Activated naive CD8-positive, alpha-beta T cell treated with anti-CD3 and anti-CD28 coated beads, Interleukin-2, amount 50 U/mL, for 24 hours (primary cell): ENCODE results near the gene NFATC2.

Experiments used
- ATAC-seq: fragments of 150-1000 bp; cut with Tn5 transposase; one replicate; pipeline ENCODE4 v1.10.0; 2021
- DNase-seq: peaks from one replicate; pipeline ENCODE4 v3.0.0; 2021
- H3K27ac Mint-ChIP-seq: one replicate; pipeline ENCODE4 v1.8.0; 2021; ENCODE audit warnings: mild to moderate bottlenecking, mixed read lengths
- H3K27me3 Mint-ChIP-seq: one replicate; pipeline ENCODE4 v1.8.0; 2021; ENCODE audit warnings: mixed read lengths
- H3K36me3 Mint-ChIP-seq: one replicate; pipeline ENCODE4 v1.8.0; 2021; ENCODE audit warnings: low read depth, mixed read lengths
- H3K4me1 Mint-ChIP-seq: one replicate; pipeline ENCODE4 v1.8.0; 2021; ENCODE audit warnings: mixed read lengths
- H3K4me3 Mint-ChIP-seq: one replicate; pipeline ENCODE4 v1.8.0; 2021; ENCODE audit warnings: mild to moderate bottlenecking, moderate library complexity, mixed read lengths
- H3K9me3 Mint-ChIP-seq: one replicate; pipeline ENCODE4 v1.8.0; 2021; ENCODE audit warnings: mixed read lengths

The NFATC2 gene

GRCh38 chr20:51422514-51423289 is 119.8 kb downstream of the NFATC2 start:
- Mint-ChIP-seq H3K4me3 (no peak overlapping the region), H3K36me3 (peaks cover 38% of the 10 kb centered on the region), H3K27ac (peak overlapping the region; percentile 90), H3K4me1 (peaks cover 77% of the 10 kb centered on the region), H3K27me3 (no peaks in the 10 kb centered on the region), H3K9me3 (no peaks in the 10 kb centered on the region)
- no peak for ATAC-seq
- DNase-seq: no peak

GRCh38 chr20:51420805-51421204 is 121.7 kb downstream of the NFATC2 start:
- Mint-ChIP-seq H3K36me3 (peaks cover 42% of the 10 kb centered on the region), H3K9me3 (no peaks in the 10 kb centered on the region), H3K4me1 (peaks cover 77% of the 10 kb centered on the region), H3K27me3 (no peaks in the 10 kb centered on the region), H3K4me3 (no peak overlapping the region), H3K27ac (no peak overlapping the region)
- ATAC-seq (no peak), DNase-seq (no peak)

- peaks cover 47% of the 10 kb centered on the region for H3K36me3 Mint-ChIP-seq
- no peak for ATAC-seq
- peaks cover 78% of the 10 kb centered on the region for H3K4me1 Mint-ChIP-seq
- H3K27ac Mint-ChIP-seq: no peak overlapping the region
- no peak for DNase-seq
- no peaks in the 10 kb centered on the region for H3K27me3 Mint-ChIP-seq
- no peak overlapping the region for H3K4me3 Mint-ChIP-seq
- H3K9me3 Mint-ChIP-seq: no peaks in the 10 kb centered on the region
Measured at GRCh38 chr20:51420111-51420510, 122.4 kb downstream of the NFATC2 start.

- no peak for DNase-seq
- ATAC-seq: no peak
- no peak overlapping the region for H3K4me3 Mint-ChIP-seq
- H3K9me3 Mint-ChIP-seq: no peaks in the 10 kb centered on the region
- H3K27ac Mint-ChIP-seq: peak overlapping the region; percentile 50
- no peaks in the 10 kb centered on the region for H3K27me3 Mint-ChIP-seq
- H3K36me3 Mint-ChIP-seq: peaks cover 44% of the 10 kb centered on the region
- H3K4me1 Mint-ChIP-seq: peaks cover 78% of the 10 kb centered on the region
Measured at GRCh38 chr20:51419646-51420045, 122.9 kb downstream of the NFATC2 start.

GRCh38 chr20:51419231-51419630 is 123.3 kb downstream of the NFATC2 start:
- no peak for ATAC-seq
- peaks cover 43% of the 10 kb centered on the region for H3K36me3 Mint-ChIP-seq
- H3K27ac Mint-ChIP-seq: peak overlapping the region; percentile 50
- no peak overlapping the region for H3K4me3 Mint-ChIP-seq
- H3K27me3 Mint-ChIP-seq: no peaks in the 10 kb centered on the region
- no peak for DNase-seq
- peaks cover 78% of the 10 kb centered on the region for H3K4me1 Mint-ChIP-seq
- no peaks in the 10 kb centered on the region for H3K9me3 Mint-ChIP-seq

GRCh38 chr20:51418137-51418529 is 124.4 kb downstream of the NFATC2 start:
- no peak for ATAC-seq

GRCh38 chr20:51417250-51418136 is 125.0 kb downstream of the NFATC2 start:
- Mint-ChIP-seq H3K9me3 (no peaks in the 10 kb centered on the region), H3K27me3 (no peaks in the 10 kb centered on the region), H3K4me3 (peak overlapping the region; percentile 12), H3K4me1 (peaks cover 75% of the 10 kb centered on the region), H3K36me3 (peaks cover 44% of the 10 kb centered on the region), H3K27ac (peak overlapping the region; percentile 74)
- ATAC-seq (no peak), DNase-seq (no peak)

More at GRCh38 chr20:51418137-51418529, 124.4 kb downstream of the NFATC2 start:
- Mint-ChIP-seq H3K9me3 (no peaks in the 10 kb centered on the region), H3K4me1 (peaks cover 75% of the 10 kb centered on the region), H3K27ac (no peak overlapping the region), H3K36me3 (peaks cover 43% of the 10 kb centered on the region), H3K4me3 (no peak overlapping the region), H3K27me3 (no peaks in the 10 kb centered on the region)
- no peak for DNase-seq

- DNase-seq (no peak), ATAC-seq (no peak)
- Mint-ChIP-seq H3K9me3 (no peaks in the 10 kb centered on the region), H3K4me3 (peak overlapping the region; percentile 12), H3K4me1 (peaks cover 76% of the 10 kb centered on the region), H3K36me3 (peaks cover 37% of the 10 kb centered on the region), H3K27me3 (no peaks in the 10 kb centered on the region), H3K27ac (peak overlapping the region; percentile 74)
Measured at GRCh38 chr20:51416532-51417249, 125.8 kb downstream of the NFATC2 start.

GRCh38 chr20:51413857-51414256 is 128.7 kb downstream of the NFATC2 start:
- H3K4me1 Mint-ChIP-seq: peaks cover 79% of the 10 kb centered on the region
- H3K27ac Mint-ChIP-seq: peak overlapping the region; percentile 57
- no peaks in the 10 kb centered on the region for H3K27me3 Mint-ChIP-seq
- ATAC-seq: no peak
- no peak overlapping the region for H3K4me3 Mint-ChIP-seq
- H3K9me3 Mint-ChIP-seq: peaks cover 6% of the 10 kb centered on the region
- no peak for DNase-seq
- H3K36me3 Mint-ChIP-seq: peaks cover 40% of the 10 kb centered on the region

- Mint-ChIP-seq H3K36me3 (peaks cover 45% of the 10 kb centered on the region), H3K4me1 (peaks cover 79% of the 10 kb centered on the region)
Measured at GRCh38 chr20:51412951-51413481, 129.5 kb downstream of the NFATC2 start.

GRCh38 chr20:51412333-51412871 is 130.1 kb downstream of the NFATC2 start:
- peak overlapping the region; percentile 46 for H3K27ac Mint-ChIP-seq
- peaks cover 76% of the 10 kb centered on the region for H3K4me1 Mint-ChIP-seq
- H3K4me3 Mint-ChIP-seq: no peak overlapping the region
- H3K36me3 Mint-ChIP-seq: peaks cover 47% of the 10 kb centered on the region
- peaks cover 6% of the 10 kb centered on the region for H3K9me3 Mint-ChIP-seq
- ATAC-seq (no peak), DNase-seq (no peak)
- no peaks in the 10 kb centered on the region for H3K27me3 Mint-ChIP-seq

More at GRCh38 chr20:51412951-51413481, 129.5 kb downstream of the NFATC2 start:
- no peak overlapping the region for H3K27ac Mint-ChIP-seq
- H3K27me3 Mint-ChIP-seq: no peaks in the 10 kb centered on the region
- DNase-seq (no peak), ATAC-seq (no peak)
- no peak overlapping the region for H3K4me3 Mint-ChIP-seq
- peaks cover 6% of the 10 kb centered on the region for H3K9me3 Mint-ChIP-seq

GRCh38 chr20:51411870-51412269 is 130.6 kb downstream of the NFATC2 start:
- Mint-ChIP-seq H3K36me3 (peaks cover 47% of the 10 kb centered on the region), H3K4me1 (peaks cover 76% of the 10 kb centered on the region), H3K27me3 (no peaks in the 10 kb centered on the region), H3K9me3 (peaks cover 6% of the 10 kb centered on the region), H3K4me3 (no peak overlapping the region), H3K27ac (peak overlapping the region; percentile 46)
- ATAC-seq (no peak), DNase-seq (no peak)

GRCh38 chr20:51410586-51411325 is 131.8 kb downstream of the NFATC2 start:
- Mint-ChIP-seq H3K27me3 (no peaks in the 10 kb centered on the region), H3K36me3 (peaks cover 57% of the 10 kb centered on the region), H3K27ac (peak overlapping the region; percentile 44), H3K4me3 (no peak overlapping the region), H3K4me1 (peaks cover 76% of the 10 kb centered on the region), H3K9me3 (peaks cover 6% of the 10 kb centered on the region)
- DNase-seq (no peak), ATAC-seq (no peak)
